Measurements from ENCODE around the gene ADCY9. TPM values are rescaled to one million over a fixed set of nuclear protein-coding genes. Genes with fewer than 3 reads are reported as not detected.
"Not testable (repeated sequence)": the region's sequence is repeated elsewhere in the genome, so short reads cannot be mapped to it uniquely, and the experiment has no call there.

Gene ADCY9
- total and polyA plus RNA-seq, 10 donors: 0.70 to 23.0 (median 11.8) TPM

GRCh38 chr16:3937066-3937875, 179.0 kb downstream of the ADCY9 start:
- 88 to 97% (median 92%) methylated on average over 13 of the region's 13 CpGs for WGBS, 5 donors
- H3K4me3 ChIP-seq: no peak overlapping the region
- DNase-seq: no peak
- no peaks in the 10 kb centered on the region for H3K9me3 ChIP-seq
- no peak for TF ChIP-seq POLR2AphosphoS5 (IDR thresholded peaks at IDR 0.05)
- TF ChIP-seq CTCF (IDR thresholded peaks at IDR 0.05 in 8 of 11, conservative IDR thresholded peaks at IDR 0.05 in 3 of 11): no peak
- no peak for TF ChIP-seq POLR2A (IDR thresholded peaks at IDR 0.05)
- H3K27ac ChIP-seq: no peak overlapping the region
- intact Hi-C loops (cut with DNase I; ENCODE audit: low total_unique reads): no loop called here
- peaks cover 0 to 13% (median 12%) of the 10 kb centered on the region in 6 donors for H3K4me1 ChIP-seq
- no peaks in the 10 kb centered on the region for H3K36me3 ChIP-seq
- peaks cover 0 to 21% (median 0%) of the 10 kb centered on the region in 7 donors for H3K27me3 ChIP-seq (replicated peaks in 1 of 7)

- Histone ChIP-seq H3K27me3 (replicated peaks in 1 of 7) (peaks cover 0 to 21% (median 0%) of the 10 kb centered on the region in 7 donors), H3K4me1 (peaks cover 0 to 13% (median 12%) of the 10 kb centered on the region in 6 donors), H3K9me3 (no peaks in the 10 kb centered on the region), H3K27ac (no peak overlapping the region), H3K4me3 (no peak overlapping the region), H3K36me3 (no peaks in the 10 kb centered on the region)
- intact Hi-C loops (cut with DNase I; ENCODE audit: low total_unique reads): no loop called here
- no peak for DNase-seq
- TF ChIP-seq POLR2A (IDR thresholded peaks at IDR 0.05) (no peak), POLR2AphosphoS5 (IDR thresholded peaks at IDR 0.05) (no peak)
- WGBS, 5 donors: 95 to 100% (median 96%) methylated on average over 3 to 4 of the region's 4 CpGs
Measured at GRCh38 chr16:3935921-3936320, 180.3 kb downstream of the ADCY9 start.

GRCh38 chr16:3934491-3935181, 181.6 kb downstream of the ADCY9 start:
- intact Hi-C loops (cut with DNase I; ENCODE audit: low total_unique reads): no loop called here
- no peak for TF ChIP-seq POLR2AphosphoS5 (IDR thresholded peaks at IDR 0.05)
- TF ChIP-seq POLR2A (IDR thresholded peaks at IDR 0.05): no peak
- no peak for TF ChIP-seq CTCF (IDR thresholded peaks at IDR 0.05 in 8 of 11, conservative IDR thresholded peaks at IDR 0.05 in 3 of 11)
- Histone ChIP-seq H3K36me3 (no peaks in the 10 kb centered on the region), H3K4me1 (peaks cover 0 to 13% (median 12%) of the 10 kb centered on the region in 6 donors), H3K9me3 (no peaks in the 10 kb centered on the region), H3K27ac (no peak overlapping the region), H3K27me3 (replicated peaks in 1 of 7) (peaks cover 0 to 21% (median 0%) of the 10 kb centered on the region in 7 donors), H3K4me3 (no peak overlapping the region)
- peak; percentile 16 for DNase-seq
- WGBS, 5 donors: 80 to 86% (median 81%) methylated on average over 13 of the region's 13 CpGs

GRCh38 chr16:3927147-3927546, 189.1 kb downstream of the ADCY9 start:
- H3K27ac ChIP-seq; H3K9me3 ChIP-seq; H3K27me3 ChIP-seq (replicated peaks in 1 of 7); H3K4me3 ChIP-seq; DNase-seq; H3K4me1 ChIP-seq; H3K36me3 ChIP-seq; intact Hi-C loops (cut with DNase I; ENCODE audit: low total_unique reads): not testable (repeated sequence)
- 86 to 98% (median 89%) methylated on average over 2 of the region's 2 CpGs for WGBS, 5 donors

GRCh38 chr16:3924763-3925162, 191.5 kb downstream of the ADCY9 start:
- intact Hi-C loops (cut with DNase I; ENCODE audit: low total_unique reads): no loop called here

More at GRCh38 chr16:3924763-3925162, 191.5 kb downstream of the ADCY9 start:
- TF ChIP-seq CTCF (IDR thresholded peaks at IDR 0.05 in 8 of 11, conservative IDR thresholded peaks at IDR 0.05 in 3 of 11) (no peak), POLR2AphosphoS5 (IDR thresholded peaks at IDR 0.05) (no peak), POLR2A (IDR thresholded peaks at IDR 0.05) (no peak)
- Histone ChIP-seq H3K4me3 (no peak overlapping the region), H3K4me1 (no peaks in the 10 kb centered on the region), H3K9me3 (peaks cover 0 to 8% (median 3%) of the 10 kb centered on the region in 8 donors), H3K36me3 (no peaks in the 10 kb centered on the region), H3K27me3 (replicated peaks in 1 of 7) (peaks cover 0 to 20% (median 0%) of the 10 kb centered on the region in 7 donors), H3K27ac (no peak overlapping the region)
- DNase-seq: no peak

All from spleen (tissue), 11 donors.